ENCODE data around the gene RBMS2.

Gene RBMS2

GRCh38 chr12:56545023-56545604 lies 23.5 kb downstream of the RBMS2 start:
- H2BK120ac ChIP-seq (ENCODE audit: insufficient read depth, low read length, poor library complexity), result no peak overlapping the region
- H4K8ac ChIP-seq (ENCODE audit: low read depth, low read length), result no peak overlapping the region
- H2AFZ ChIP-seq (ENCODE audit: insufficient read depth, low read length, poor library complexity), result no peak overlapping the region
- no peaks in the 10 kb centered on the region for H3K27me3 ChIP-seq (ENCODE audit: insufficient read depth, low read length)
- no CpG with 5 or more reads among the region's 3 CpGs for WGBS (ENCODE audit: extremely low coverage, insufficient coverage, insufficient read length)
- peaks cover 3 to 7% of the 10 kb centered on the region in 2 experiments for H3K36me3 ChIP-seq (ENCODE audit: control insufficient read depth in 1 of 2, insufficient read depth in 2 of 2, low read length in 2 of 2)
- H2BK12ac ChIP-seq (ENCODE audit: low read length), result no peak overlapping the region
- H2BK5ac ChIP-seq (ENCODE audit: low read depth, low read length, poor library complexity), result no peak overlapping the region
- H3K14ac ChIP-seq (ENCODE audit: low read length), result no peak overlapping the region
- H4K91ac ChIP-seq (ENCODE audit: low read depth, low read length), result no peak overlapping the region
- no peak overlapping the region for H3K9ac ChIP-seq (ENCODE audit: low read length)
- no peak overlapping the region for H3K4ac ChIP-seq (ENCODE audit: low read depth, low read length)
- no peaks in the 10 kb centered on the region for H3K4me1 ChIP-seq (ENCODE audit: control insufficient read depth in 1 of 2, insufficient read depth in 2 of 2, low read length in 2 of 2)
- H3K4me3 ChIP-seq (ENCODE audit: low read depth, low read length), result no peak overlapping the region
- H3K27ac ChIP-seq (ENCODE audit: low read depth, low read length), result no peak overlapping the region
- H3K23ac ChIP-seq (ENCODE audit: low read length), result no peak overlapping the region
- H2AK5ac ChIP-seq (ENCODE audit: low read length), result no peak overlapping the region
- no peak overlapping the region for H4K12ac ChIP-seq (ENCODE audit: low read depth, low read length)
- DNase-seq, result no peak
- no peaks in the 10 kb centered on the region for H3K79me1 ChIP-seq (ENCODE audit: low read length)
- H3K18ac ChIP-seq (ENCODE audit: low read length), result no peak overlapping the region
- no peaks in the 10 kb centered on the region for H3K9me3 ChIP-seq (ENCODE audit: insufficient read depth, low read depth, low read length)
- H3K79me2 ChIP-seq (ENCODE audit: control insufficient read depth, insufficient read depth, low read length, poor library complexity), result no peaks in the 10 kb centered on the region
- no peak overlapping the region for H3K4me2 ChIP-seq (ENCODE audit: low read length)

- Histone ChIP-seq H3K4me3 (ENCODE audit: low read depth, low read length) (no peak overlapping the region), H2BK120ac (ENCODE audit: insufficient read depth, low read length, poor library complexity) (no peak overlapping the region), H3K4ac (ENCODE audit: low read depth, low read length) (no peak overlapping the region), H3K36me3 (ENCODE audit: control insufficient read depth in 1 of 2, insufficient read depth in 2 of 2, low read length in 2 of 2) (peaks cover 2 to 5% of the 10 kb centered on the region in 2 experiments), H3K9me3 (ENCODE audit: insufficient read depth, low read depth, low read length) (no peaks in the 10 kb centered on the region), H3K27me3 (ENCODE audit: insufficient read depth, low read length) (no peaks in the 10 kb centered on the region), H3K79me2 (ENCODE audit: control insufficient read depth, insufficient read depth, low read length, poor library complexity) (no peaks in the 10 kb centered on the region), H4K12ac (ENCODE audit: low read depth, low read length) (no peak overlapping the region), H3K79me1 (ENCODE audit: low read length) (no peaks in the 10 kb centered on the region), H4K91ac (ENCODE audit: low read depth, low read length) (no peak overlapping the region), H2AFZ (ENCODE audit: insufficient read depth, low read length, poor library complexity) (no peak overlapping the region), H3K4me1 (ENCODE audit: control insufficient read depth in 1 of 2, insufficient read depth in 2 of 2, low read length in 2 of 2) (no peaks in the 10 kb centered on the region), H2BK12ac (ENCODE audit: low read length) (no peak overlapping the region), H3K18ac (ENCODE audit: low read length) (no peak overlapping the region), H2BK5ac (ENCODE audit: low read depth, low read length, poor library complexity) (no peak overlapping the region), H3K4me2 (ENCODE audit: low read length) (no peak overlapping the region), H3K27ac (ENCODE audit: low read depth, low read length) (no peak overlapping the region), H3K9ac (ENCODE audit: low read length) (no peak overlapping the region), H3K14ac (ENCODE audit: low read length) (no peak overlapping the region), H3K23ac (ENCODE audit: low read length) (no peak overlapping the region), H4K8ac (ENCODE audit: low read depth, low read length) (no peak overlapping the region), H2AK5ac (ENCODE audit: low read length) (no peak overlapping the region)
- no CpG with 5 or more reads among the region's 5 CpGs for WGBS (ENCODE audit: extremely low coverage, insufficient coverage, insufficient read length)
- peak in 1 of 2 donors; percentile 40 for DNase-seq
Measured at GRCh38 chr12:56546680-56547079, 25.1 kb downstream of the RBMS2 start.

GRCh38 chr12:56551070-56551469 lies 29.4 kb downstream of the RBMS2 start:
- no peaks in the 10 kb centered on the region for H3K79me1 ChIP-seq (ENCODE audit: low read length)
- H3K4me1 ChIP-seq (ENCODE audit: control insufficient read depth in 1 of 2, insufficient read depth in 2 of 2, low read length in 2 of 2), result no peaks in the 10 kb centered on the region
- H4K91ac ChIP-seq (ENCODE audit: low read depth, low read length), result no peak overlapping the region
- no peak overlapping the region for H3K4me2 ChIP-seq (ENCODE audit: low read length)
- no peaks in the 10 kb centered on the region for H3K79me2 ChIP-seq (ENCODE audit: control insufficient read depth, insufficient read depth, low read length, poor library complexity)
- H2AFZ ChIP-seq (ENCODE audit: insufficient read depth, low read length, poor library complexity), result no peak overlapping the region
- no peak overlapping the region for H4K8ac ChIP-seq (ENCODE audit: low read depth, low read length)
- no peak overlapping the region for H2BK12ac ChIP-seq (ENCODE audit: low read length)
- H3K23ac ChIP-seq (ENCODE audit: low read length), result no peak overlapping the region
- no peaks in the 10 kb centered on the region for H3K9me3 ChIP-seq (ENCODE audit: insufficient read depth, low read depth, low read length)
- no peak overlapping the region for H3K27ac ChIP-seq (ENCODE audit: low read depth, low read length)
- H3K4me3 ChIP-seq (ENCODE audit: low read depth, low read length), result no peak overlapping the region
- H2BK120ac ChIP-seq (ENCODE audit: insufficient read depth, low read length, poor library complexity), result no peak overlapping the region
- H3K14ac ChIP-seq (ENCODE audit: low read length), result no peak overlapping the region
- H3K36me3 ChIP-seq (ENCODE audit: control insufficient read depth in 1 of 2, insufficient read depth in 2 of 2, low read length in 2 of 2), result peaks cover 3 to 5% of the 10 kb centered on the region in 2 experiments
- H3K4ac ChIP-seq (ENCODE audit: low read depth, low read length), result no peak overlapping the region
- H4K12ac ChIP-seq (ENCODE audit: low read depth, low read length), result no peak overlapping the region
- WGBS (ENCODE audit: extremely low coverage, insufficient coverage, insufficient read length), result no CpG with 5 or more reads among the region's 5 CpGs
- DNase-seq, result no peak
- no peak overlapping the region for H3K9ac ChIP-seq (ENCODE audit: low read length)
- H2BK5ac ChIP-seq (ENCODE audit: low read depth, low read length, poor library complexity), result no peak overlapping the region
- no peak overlapping the region for H2AK5ac ChIP-seq (ENCODE audit: low read length)
- no peaks in the 10 kb centered on the region for H3K27me3 ChIP-seq (ENCODE audit: insufficient read depth, low read length)
- no peak overlapping the region for H3K18ac ChIP-seq (ENCODE audit: low read length)

- Histone ChIP-seq H2BK12ac (ENCODE audit: low read length) (peak overlapping the region; percentile 46), H4K12ac (ENCODE audit: low read depth, low read length) (peak overlapping the region; percentile 64), H2BK5ac (ENCODE audit: low read depth, low read length, poor library complexity) (no peak overlapping the region), H3K9ac (ENCODE audit: low read length) (no peak overlapping the region), H3K4ac (ENCODE audit: low read depth, low read length) (peak overlapping the region; percentile 17), H3K79me1 (ENCODE audit: low read length) (peaks cover 8% of the 10 kb centered on the region), H2AFZ (ENCODE audit: insufficient read depth, low read length, poor library complexity) (no peak overlapping the region), H2AK5ac (ENCODE audit: low read length) (peak overlapping the region; percentile 64), H3K4me2 (ENCODE audit: low read length) (no peak overlapping the region), H3K36me3 (ENCODE audit: control insufficient read depth in 1 of 2, insufficient read depth in 2 of 2, low read length in 2 of 2) (peaks cover 5 to 18% of the 10 kb centered on the region in 2 experiments), H3K79me2 (ENCODE audit: control insufficient read depth, insufficient read depth, low read length, poor library complexity) (no peaks in the 10 kb centered on the region), H3K4me1 (ENCODE audit: control insufficient read depth in 1 of 2, insufficient read depth in 2 of 2, low read length in 2 of 2) (peaks cover 13 to 15% of the 10 kb centered on the region in 2 experiments), H3K4me3 (ENCODE audit: low read depth, low read length) (no peak overlapping the region), H3K9me3 (ENCODE audit: insufficient read depth, low read depth, low read length) (no peaks in the 10 kb centered on the region), H4K8ac (ENCODE audit: low read depth, low read length) (peak overlapping the region; percentile 81), H3K18ac (ENCODE audit: low read length) (peak overlapping the region; percentile 59), H3K23ac (ENCODE audit: low read length) (no peak overlapping the region), H2BK120ac (ENCODE audit: insufficient read depth, low read length, poor library complexity) (no peak overlapping the region), H3K27ac (ENCODE audit: low read depth, low read length) (peak overlapping the region; percentile 5), H3K14ac (ENCODE audit: low read length) (peak overlapping the region; percentile 38), H4K91ac (ENCODE audit: low read depth, low read length) (peak overlapping the region; percentile 2), H3K27me3 (ENCODE audit: insufficient read depth, low read length) (no peaks in the 10 kb centered on the region)
- peak; percentile 47 to 59 for DNase-seq
- no CpG with 5 or more reads among the region's 6 CpGs for WGBS (ENCODE audit: extremely low coverage, insufficient coverage, insufficient read length)
Measured at GRCh38 chr12:56565510-56566101, 44.0 kb downstream of the RBMS2 start.
